ENCODE data around the gene LHX3.

Gene LHX3

GRCh38 chr9:136177224-136177623, 27.7 kb downstream of the LHX3 start:
- no peak for DNase-seq (ENCODE audit: low read depth in 2 of 2)

- DNase-seq (ENCODE audit: low read depth in 2 of 2): no peak
Observed at GRCh38 chr9:136175616-136176197, 29.2 kb downstream of the LHX3 start.

- no peak for DNase-seq (ENCODE audit: low read depth in 2 of 2)
Observed at GRCh38 chr9:136174779-136175615, 29.9 kb downstream of the LHX3 start.

GRCh38 chr9:136173648-136174290, 31.2 kb downstream of the LHX3 start:
- no peak for DNase-seq (ENCODE audit: low read depth in 2 of 2)

GRCh38 chr9:136172412-136173079, 32.4 kb downstream of the LHX3 start:
- DNase-seq (ENCODE audit: low read depth in 2 of 2): no peak

- no peak for DNase-seq (ENCODE audit: low read depth in 2 of 2)
Observed at GRCh38 chr9:136171801-136172411, 33.0 kb downstream of the LHX3 start.

- no peak for DNase-seq (ENCODE audit: low read depth in 2 of 2)
Observed at GRCh38 chr9:136171009-136171800, 33.7 kb downstream of the LHX3 start.

GRCh38 chr9:136170006-136170901, 34.7 kb downstream of the LHX3 start:
- DNase-seq (ENCODE audit: low read depth in 2 of 2): peak in 1 of 2 donors; percentile 5

GRCh38 chr9:136169495-136169894, 35.4 kb downstream of the LHX3 start:
- no peak for DNase-seq (ENCODE audit: low read depth in 2 of 2)

- no peak for DNase-seq (ENCODE audit: low read depth in 2 of 2)
Observed at GRCh38 chr9:136163248-136163850, 41.6 kb downstream of the LHX3 start.

- DNase-seq (ENCODE audit: low read depth in 2 of 2): no peak
Observed at GRCh38 chr9:136160995-136161610, 43.8 kb downstream of the LHX3 start.

GRCh38 chr9:136160381-136160841, 44.5 kb downstream of the LHX3 start:
- DNase-seq (ENCODE audit: low read depth in 2 of 2): no peak

- DNase-seq (ENCODE audit: low read depth in 2 of 2): no peak
Observed at GRCh38 chr9:136159851-136160250, 45.1 kb downstream of the LHX3 start.

GRCh38 chr9:136157477-136158265, 47.3 kb downstream of the LHX3 start:
- DNase-seq (ENCODE audit: low read depth in 2 of 2): no peak

GRCh38 chr9:136156209-136157120, 48.5 kb downstream of the LHX3 start:
- no peak for DNase-seq (ENCODE audit: low read depth in 2 of 2)

- DNase-seq (ENCODE audit: low read depth in 2 of 2): no peak
Observed at GRCh38 chr9:136155576-136155975, 49.4 kb downstream of the LHX3 start.

- DNase-seq (ENCODE audit: low read depth in 2 of 2): no peak
Observed at GRCh38 chr9:136154943-136155342, 50.0 kb downstream of the LHX3 start.

Data from stimulated activated CD8-positive, alpha-beta memory T cell treated with anti-CD3 and anti-CD28 coated beads, Interleukin-7, amount 100 ng/mL, for 1 hour (primary cell).